Activated CD8-positive, alpha-beta T cell treated with anti-CD3 and anti-CD28 coated beads for 36 hours (primary cell): ENCODE measurements around the gene KLHDC7A. TPM values are rescaled to one million over a fixed set of nuclear protein-coding genes. Genes with fewer than 3 reads are reported as not detected.

Experiments
- ATAC-seq: fragments of 200-7000 bp; cut with Tn5 transposase; one replicate; pipeline ENCODE4 v1.10.0; 2021; ENCODE audit warnings: mild to moderate bottlenecking, moderate library complexity
- CTCF ChIA-PET: fragments of 350-600 bp; sonication (Branson Sonifier 250); formaldehyde crosslinking; loops from one replicate; lab custom pipeline; 2021; ENCODE audit warnings: antibody characterized with exemption; lab: Charles Lee
- POLR2A ChIA-PET: fragments of 350-600 bp; sonication (Branson Sonifier 250); formaldehyde crosslinking; loops from one replicate; lab custom pipeline; 2021; ENCODE audit warnings: antibody characterized with exemption; lab: Charles Lee
- DNase-seq: peaks from one replicate; pipeline ENCODE4 v3.0.0-alpha.2; 2020
- H3K27ac Mint-ChIP-seq: one replicate; pipeline ENCODE4 v1.8.0; 2021; ENCODE audit warnings: mild to moderate bottlenecking, mixed read lengths
- H3K27me3 Mint-ChIP-seq: one replicate; pipeline ENCODE4 v1.8.0; 2021; ENCODE audit warnings: mixed read lengths
- H3K36me3 Mint-ChIP-seq: one replicate; pipeline ENCODE4 v1.8.0; 2021; ENCODE audit warnings: low read depth, mixed read lengths
- H3K4me1 Mint-ChIP-seq: one replicate; pipeline ENCODE4 v1.8.0; 2021; ENCODE audit warnings: low read depth, mixed read lengths
- H3K4me3 Mint-ChIP-seq: one replicate; pipeline ENCODE4 v1.8.0; 2021; ENCODE audit warnings: mild to moderate bottlenecking, moderate library complexity, mixed read lengths
- H3K9me3 Mint-ChIP-seq: one replicate; pipeline ENCODE4 v1.8.0; 2021; ENCODE audit warnings: mixed read lengths
- CTCF ChIP-seq: fragments of 200-600 bp; IDR thresholded peaks from one replicate; pipeline ENCODE4 v1.8.0; 2022; ENCODE audit warnings: antibody characterized with exemption, mild to moderate bottlenecking
- intact Hi-C: fragments of 100-400 bp; cut with micrococcal nuclease; formaldehyde crosslinking; loops from one replicate; pipeline ENCODE4 v1.10.0; 2022
- total RNA-seq, 2 experiments: library from RNA; stranded (reverse); gene quantifications; one replicate each; pipeline ENCODE4 v1.2.3, GENCODE V29; 2021

KLHDC7A gene
- total RNA-seq, 2 experiments from 2014 or later = not detected

DNA sequence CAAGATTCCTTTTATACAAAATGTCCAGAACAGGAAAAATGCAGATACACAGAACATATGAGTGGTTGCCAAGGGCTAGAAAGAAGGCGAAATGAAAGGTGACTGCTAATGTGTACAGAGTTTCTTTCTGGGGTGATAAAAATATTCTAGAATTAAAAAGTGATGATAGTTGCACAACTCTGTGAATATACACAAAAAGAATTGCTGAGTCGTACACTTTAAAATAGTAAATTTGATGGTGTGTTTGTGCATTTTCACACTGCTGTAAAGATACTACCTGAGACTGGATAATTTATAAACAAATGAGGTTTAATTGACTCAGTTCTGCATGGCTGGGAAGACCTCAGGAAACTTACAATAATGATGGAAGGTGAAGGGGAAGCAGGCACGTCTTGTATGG is 23.9 kb downstream of the KLHDC7A start:
- TF ChIP-seq CTCF = no peak
- H3K27me3 Mint-ChIP-seq = peaks cover 10% of the 10 kb centered on the region
- ChIA-PET POLR2A (no interaction called here), CTCF (no interaction called here)
- H3K27ac Mint-ChIP-seq = no peak overlapping the region
- no peaks in the 10 kb centered on the region for H3K4me1 Mint-ChIP-seq
- ATAC-seq = no peak
- intact Hi-C loops = no loop called here
- H3K9me3 Mint-ChIP-seq = peaks cover 8% of the 10 kb centered on the region
- no peaks in the 10 kb centered on the region for H3K36me3 Mint-ChIP-seq
- H3K4me3 Mint-ChIP-seq = no peak overlapping the region
- no peak for DNase-seq

GRCh38 chr1:18505666-18506065 is 24.9 kb downstream of the KLHDC7A start:
- Mint-ChIP-seq H3K36me3 (no peaks in the 10 kb centered on the region), H3K9me3 (peaks cover 8% of the 10 kb centered on the region), H3K4me3 (no peak overlapping the region), H3K4me1 (no peaks in the 10 kb centered on the region), H3K27me3 (peaks cover 4% of the 10 kb centered on the region), H3K27ac (no peak overlapping the region)
- POLR2A ChIA-PET = no interaction called here
- ATAC-seq = no peak
- TF ChIP-seq CTCF = no peak
- DNase-seq = no peak
- CTCF ChIA-PET = no interaction called here
- intact Hi-C loops = no loop called here

DNA sequence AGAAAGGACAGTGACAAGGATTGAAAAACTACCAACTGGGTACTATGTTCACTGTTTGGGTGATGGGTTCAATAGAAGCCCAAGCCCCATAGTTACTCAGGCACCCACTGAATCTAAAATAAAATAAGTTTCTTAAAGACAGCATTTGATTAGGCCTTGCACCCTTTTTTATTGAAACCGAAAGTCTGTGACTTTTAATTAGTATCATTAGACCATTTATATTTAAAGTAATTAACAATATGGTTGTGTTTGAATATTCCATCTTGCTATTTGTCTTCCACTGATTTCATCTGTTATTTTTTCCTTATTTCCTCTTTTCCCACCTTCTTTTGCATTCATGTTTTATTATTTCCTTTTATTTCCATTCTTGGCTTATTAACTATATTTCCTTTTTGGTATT is 27.4 kb downstream of the KLHDC7A start:
- no peaks in the 10 kb centered on the region for H3K36me3 Mint-ChIP-seq
- H3K27ac Mint-ChIP-seq = no peak overlapping the region
- ChIA-PET CTCF (no interaction called here), POLR2A (no interaction called here)
- peaks cover 6% of the 10 kb centered on the region for H3K27me3 Mint-ChIP-seq
- intact Hi-C loops = no loop called here
- DNase-seq (no peak), ATAC-seq (no peak)
- no peak for TF ChIP-seq CTCF
- no peaks in the 10 kb centered on the region for H3K4me1 Mint-ChIP-seq
- H3K4me3 Mint-ChIP-seq = no peak overlapping the region
- peaks cover 8% of the 10 kb centered on the region for H3K9me3 Mint-ChIP-seq

GRCh38 chr1:18511149-18511873 is 30.6 kb downstream of the KLHDC7A start:
- no peak for ATAC-seq
- H3K9me3 Mint-ChIP-seq = peaks cover 16% of the 10 kb centered on the region

DNA sequence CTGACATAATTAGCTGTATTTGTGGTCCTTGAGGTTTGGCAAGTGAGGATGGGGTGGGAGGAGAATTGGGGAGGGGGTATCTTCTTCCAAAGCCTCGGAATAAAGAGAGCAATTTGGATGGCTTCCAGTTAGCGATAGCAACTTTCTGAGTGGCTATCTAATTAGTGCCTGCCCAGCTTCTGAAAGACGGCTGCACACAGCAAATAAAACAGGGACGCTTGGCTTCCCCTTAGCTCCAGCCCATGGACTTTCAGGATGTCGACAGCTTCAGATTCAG is 31.1 kb downstream of the KLHDC7A start:
- H3K9me3 Mint-ChIP-seq = peaks cover 16% of the 10 kb centered on the region
- peaks cover 3% of the 10 kb centered on the region for H3K36me3 Mint-ChIP-seq
- no peaks in the 10 kb centered on the region for H3K4me1 Mint-ChIP-seq
- POLR2A ChIA-PET = no interaction called here
- no peak for DNase-seq
- intact Hi-C loops = no loop called here
- no peak overlapping the region for H3K4me3 Mint-ChIP-seq
- peaks cover 6% of the 10 kb centered on the region for H3K27me3 Mint-ChIP-seq
- CTCF ChIA-PET = no interaction called here
- no peak for TF ChIP-seq CTCF
- no peak for ATAC-seq
- H3K27ac Mint-ChIP-seq = no peak overlapping the region

More at GRCh38 chr1:18511149-18511873, 30.6 kb downstream of the KLHDC7A start:
- intact Hi-C loops = no loop called here
- ChIA-PET POLR2A (no interaction called here), CTCF (no interaction called here)
- H3K4me3 Mint-ChIP-seq = no peak overlapping the region
- no peak for DNase-seq
- no peak overlapping the region for H3K27ac Mint-ChIP-seq
- H3K27me3 Mint-ChIP-seq = peaks cover 6% of the 10 kb centered on the region
- H3K36me3 Mint-ChIP-seq = peaks cover 3% of the 10 kb centered on the region
- TF ChIP-seq CTCF = no peak
- H3K4me1 Mint-ChIP-seq = no peaks in the 10 kb centered on the region
